Endothelial cell of umbilical vein (primary cell): ENCODE data around the gene TDRD9.

Source experiments
- CTCF ChIP-seq, 2 donors: IDR thresholded peaks; 1 replicate in 1 of 2; 2 replicates in 1 of 2; pipeline ENCODE4 v1.5.1; 2011; ENCODE audit warnings: low read length in 2 of 2, mild to moderate bottlenecking in 2 of 2, moderate library complexity in 2 of 2, control low read depth in 1 of 2, inconsistent platforms in 1 of 2, low read depth in 1 of 2; ENCODE audit not compliant: insufficient read depth in 1 of 2; ENCODE audit errors: extremely low read depth in 1 of 2
- POLR2A ChIP-seq: IDR thresholded peaks from 2 replicates; pipeline ENCODE4 v1.6.1; 2012; ENCODE audit warnings: low read depth, mild to moderate bottlenecking, control low read depth, low read length

- TF ChIP-seq CTCF (IDR thresholded peaks at IDR 0.05; ENCODE audit: extremely low read depth in 1 of 2, insufficient read depth in 1 of 2, low read depth in 1 of 2, low read length in 2 of 2) (no peak), POLR2A (no peak)
These were observed 138.6 kb downstream of the TDRD9 start for GRCh38 chr14:104066719-104067295.
